Astrocyte of the spinal cord (primary cell): ENCODE results near the gene FANCI.
"Not testable (repeated sequence)": the region's sequence is repeated elsewhere in the genome, so short reads cannot be mapped to it uniquely, and the experiment has no call there.

Experiments used
- DNase-seq: peaks from one replicate; pipeline ENCODE4 v3.0.0; 2011; ENCODE audit warnings: low read depth, low spot score
- H3K4me3 ChIP-seq: 2 replicates; pipeline ENCODE4 v1.5.1; 2011; ENCODE audit warnings: low read depth, mild to moderate bottlenecking, low read length, moderate library complexity
- CTCF ChIP-seq: IDR thresholded peaks from 2 replicates; pipeline ENCODE4 v1.5.1; 2012; ENCODE audit warnings: low read depth, mild to moderate bottlenecking, low read length, inconsistent platforms
- in situ Hi-C: cut with HindIII; loops from 2 replicates; pipeline ENCODE4 v1.10.0; 2017; ENCODE audit warnings: low sequenced_read_pairs

FANCI gene

GRCh38 chr15:89227425-89227824 lies 16.4 kb upstream of the FANCI start:
- no peak for TF ChIP-seq CTCF
- H3K4me3 ChIP-seq, result no peak overlapping the region
- in situ Hi-C loops, result no loop called here
- DNase-seq, result no peak

- no peak overlapping the region for H3K4me3 ChIP-seq
- peak; percentile 19 for TF ChIP-seq CTCF
- no peak for DNase-seq
- in situ Hi-C loops, result no loop called here
Observed at GRCh38 chr15:89230277-89230676, 13.5 kb upstream of the FANCI start.

GRCh38 chr15:89231832-89232231 lies 11.9 kb upstream of the FANCI start:
- in situ Hi-C loops, result no loop called here
- no peak for DNase-seq
- no peak for TF ChIP-seq CTCF
- no peak overlapping the region for H3K4me3 ChIP-seq

- DNase-seq, in situ Hi-C loops, H3K4me3 ChIP-seq: not testable (repeated sequence)
Observed at GRCh38 chr15:89239883-89240810, 3.6 kb upstream of the FANCI start.

- in situ Hi-C loops, result no loop called here
- peak overlapping the region; percentile 70 for H3K4me3 ChIP-seq
- DNase-seq, result no peak
- no peak for TF ChIP-seq CTCF
Observed at GRCh38 chr15:89243046-89243690, 611 bp upstream of the FANCI start.

- in situ Hi-C loops, result no loop called here
Observed at GRCh38 chr15:89244574-89244903, 760 bp downstream of the FANCI start.

More at GRCh38 chr15:89244574-89244903, 760 bp downstream of the FANCI start:
- H3K4me3 ChIP-seq, result peak overlapping the region; percentile 70
- DNase-seq, result no peak
- TF ChIP-seq CTCF, result no peak
